Inflammatory macrophage treated with lipopolysaccharide for 1 hour (primary cell): ENCODE measurements around the gene HINFP.
"Not testable (repeated sequence)": the region's sequence is repeated elsewhere in the genome, so short reads cannot be mapped to it uniquely, and the experiment has no call there.

Experiments
- DNase-seq, 2 donors: peaks; one replicate each; pipeline ENCODE4 v3.0.0-alpha.2; 2020 to 2022

HINFP gene

GRCh38 chr11:119160151-119160550 lies 38.8 kb downstream of the HINFP start:
- no peak for DNase-seq

- no peak for DNase-seq
These were observed 40.5 kb downstream of the HINFP start for GRCh38 chr11:119161871-119162270.

DNA sequence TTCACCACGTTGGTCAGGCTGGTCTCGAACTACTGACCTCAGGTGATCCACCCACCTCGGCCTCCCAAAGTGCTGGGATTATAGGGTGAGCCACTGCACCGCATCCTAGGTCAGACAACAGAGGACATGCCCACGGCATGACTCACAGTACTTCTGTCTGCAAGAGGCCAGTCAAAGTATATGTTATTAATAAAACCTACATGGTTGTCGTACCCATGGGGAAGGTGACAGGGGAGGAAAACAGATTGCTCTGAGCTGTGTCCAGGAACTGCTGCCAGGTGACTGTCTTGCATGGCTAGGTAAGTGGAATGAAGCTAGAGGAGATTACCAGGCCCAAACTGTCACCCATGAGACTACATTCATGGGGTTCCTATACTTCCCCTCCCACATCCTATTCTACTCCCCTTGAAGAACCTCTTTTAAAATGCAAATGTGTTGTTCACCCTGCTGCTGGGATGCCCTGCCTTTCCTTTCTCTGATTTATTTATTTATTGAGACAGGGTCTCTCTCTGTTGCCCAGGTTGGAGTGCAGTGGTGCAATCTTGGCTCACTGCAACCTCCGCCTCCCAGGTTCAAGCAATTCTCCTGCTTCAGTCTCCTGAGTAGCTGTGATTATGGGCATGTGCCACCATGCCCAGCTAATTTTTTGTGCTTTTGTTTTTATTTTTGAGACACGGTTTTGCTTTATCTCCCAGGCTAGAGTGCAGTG lies 45.1 kb downstream of the HINFP start:
- no peak for DNase-seq

DNA sequence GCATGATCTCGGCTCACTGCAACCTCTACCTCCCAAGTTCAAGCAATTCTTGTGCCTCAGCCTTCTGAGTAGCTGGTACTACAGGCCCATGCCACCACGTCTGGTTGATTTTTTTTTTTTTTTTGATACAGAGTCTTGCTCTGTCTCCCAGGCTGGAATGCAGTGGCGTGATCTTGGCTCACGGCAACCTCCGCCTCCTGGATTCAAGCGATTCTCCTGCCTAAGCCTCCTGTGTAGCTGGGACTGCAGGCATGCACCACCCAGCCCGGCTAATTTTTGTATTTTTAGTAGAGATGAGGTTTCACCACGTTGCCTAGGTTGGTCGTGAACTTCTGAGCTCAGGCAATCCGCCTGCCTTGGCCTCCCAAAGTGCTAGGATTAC lies 45.7 kb downstream of the HINFP start:
- not testable (repeated sequence) for DNase-seq

GRCh38 chr11:119167933-119168332 lies 46.6 kb downstream of the HINFP start:
- DNase-seq = peak; percentile 30 to 43

- DNase-seq = peak; percentile 80 to 92
These were observed 47.3 kb downstream of the HINFP start, which contains the start of gene NLRX1 for GRCh38 chr11:119168471-119169281. Gene NLRX1 (plus strand): TSS chr11:119168725. CDS start chr11:119171404, 2,679 bp downstream.

GRCh38 chr11:119169282-119169719 lies 47.9 kb downstream of the HINFP start:
- DNase-seq = peak; percentile 17 to 25

- DNase-seq = peak; percentile 64 to 65
These were observed 51.1 kb downstream of the HINFP start for GRCh38 chr11:119172513-119172912.

GRCh38 chr11:119173453-119173852 lies 52.1 kb downstream of the HINFP start:
- DNase-seq = no peak

- no peak for DNase-seq
These were observed 54.2 kb downstream of the HINFP start for GRCh38 chr11:119175493-119176077.

DNA sequence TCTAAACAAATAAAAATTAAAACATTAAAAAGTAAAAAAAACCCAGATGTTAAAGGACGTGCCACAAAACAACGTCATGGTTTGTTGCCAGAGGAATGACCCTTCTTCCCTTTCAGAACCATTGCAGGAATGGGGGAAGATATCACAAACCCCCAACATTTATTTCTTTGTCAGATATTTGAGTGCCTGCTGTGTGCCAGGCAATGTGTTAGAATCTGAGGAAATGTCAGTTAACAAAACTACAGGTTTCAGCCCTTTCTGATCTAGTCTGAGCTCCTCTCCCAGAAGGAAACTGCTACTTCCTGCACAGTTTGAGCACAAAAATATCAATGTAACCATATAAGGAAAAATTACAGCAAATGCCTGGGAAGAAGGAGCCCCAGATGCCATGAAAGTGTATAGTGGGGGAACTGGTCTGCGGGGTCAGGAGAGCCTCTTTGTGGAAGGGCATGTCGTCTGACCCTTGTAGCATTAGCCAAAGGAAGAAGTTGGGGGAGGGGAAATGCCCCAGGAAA lies 56.8 kb downstream of the HINFP start:
- DNase-seq = no peak

DNA sequence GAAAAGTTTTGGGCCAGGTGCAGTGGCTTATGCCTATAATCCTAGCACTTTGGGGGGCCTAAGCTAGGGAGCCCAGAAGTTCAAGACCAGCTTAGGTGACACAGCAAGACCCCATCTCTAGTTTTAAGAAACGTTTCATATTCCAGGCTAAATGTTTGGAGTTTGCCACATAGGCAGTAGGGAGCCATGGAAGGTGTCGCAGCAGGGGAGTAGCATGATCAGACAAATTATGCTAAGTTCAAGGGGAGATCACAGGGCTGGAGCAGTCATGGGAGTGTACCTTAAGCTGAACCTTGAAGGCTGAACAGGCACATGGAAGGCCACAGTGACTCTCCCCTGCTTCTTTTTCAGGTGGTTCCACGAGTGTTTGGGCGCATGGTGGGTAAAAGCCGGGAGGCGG lies 58.0 kb downstream of the HINFP start:
- DNase-seq = no peak

- no peak for DNase-seq
These were observed 58.6 kb downstream of the HINFP start for GRCh38 chr11:119179983-119180382.

GRCh38 chr11:119180729-119181676 lies 59.6 kb downstream of the HINFP start:
- DNase-seq = no peak

DNA sequence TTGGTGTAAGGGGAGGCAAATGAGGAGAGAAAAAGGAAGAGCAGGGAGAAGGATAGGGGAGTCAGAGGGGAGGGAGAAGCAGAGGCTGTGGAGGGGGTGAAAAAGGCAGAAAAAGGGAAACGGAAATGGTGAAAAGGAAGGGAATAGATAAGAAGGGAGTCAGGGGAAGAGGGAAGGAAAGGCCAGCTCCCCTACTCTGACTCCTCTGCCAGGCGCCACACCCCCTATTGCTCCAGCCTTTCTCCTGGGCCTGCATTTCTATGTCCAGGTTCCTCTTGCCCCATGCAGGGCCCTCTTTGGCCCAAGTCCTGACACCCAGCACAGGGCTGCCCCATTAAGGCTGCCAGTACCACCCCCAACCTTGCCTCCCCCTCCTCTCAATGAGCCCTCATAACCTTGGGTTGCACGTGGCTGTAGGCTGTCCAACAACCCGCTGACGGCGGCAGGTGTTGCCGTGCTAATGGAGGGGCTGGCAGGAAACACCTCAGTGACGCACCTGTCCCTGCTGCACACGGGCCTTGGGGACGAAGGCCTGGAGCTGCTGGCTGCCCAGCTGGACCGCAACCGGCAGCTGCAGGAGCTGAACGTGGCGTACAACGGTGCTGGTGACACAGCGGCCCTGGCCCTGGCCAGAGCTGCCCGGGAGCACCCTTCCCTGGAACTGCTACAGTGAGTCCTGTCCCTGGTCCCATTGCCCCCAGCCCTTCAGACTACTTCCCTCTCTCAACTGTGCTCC lies 60.5 kb downstream of the HINFP start:
- DNase-seq = no peak

DNA sequence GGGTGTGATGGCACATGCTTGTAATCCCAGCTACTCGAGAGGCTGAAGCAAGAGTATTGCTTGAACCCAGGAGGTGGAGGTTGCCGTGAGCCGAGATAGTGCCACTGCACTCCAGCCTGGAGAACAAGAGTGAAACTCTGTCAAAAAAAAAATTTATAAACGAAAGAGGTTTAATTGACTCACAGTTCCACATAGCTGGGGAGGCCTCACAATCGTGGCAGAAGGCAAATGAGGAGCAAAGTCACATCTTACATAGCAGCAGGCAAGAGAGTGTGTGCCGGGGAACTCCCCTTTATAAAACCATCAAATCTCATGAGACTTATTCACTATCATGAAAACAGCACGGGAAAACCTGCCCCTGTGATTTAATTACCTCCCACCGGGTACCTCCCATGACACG lies 63.0 kb downstream of the HINFP start:
- DNase-seq = not testable (repeated sequence)
